GM21576 (cell line): Measurements from ENCODE around the gene TOR4A.

Experiments
- ATAC-seq: cut with Tn5 transposase; IDR thresholded peaks from one replicate; pipeline ENCODE4 v1.9.1; 2021; ENCODE audit warnings: mild to moderate bottlenecking, moderate library complexity; ENCODE audit not compliant: unreplicated experiment

Gene TOR4A

DNA sequence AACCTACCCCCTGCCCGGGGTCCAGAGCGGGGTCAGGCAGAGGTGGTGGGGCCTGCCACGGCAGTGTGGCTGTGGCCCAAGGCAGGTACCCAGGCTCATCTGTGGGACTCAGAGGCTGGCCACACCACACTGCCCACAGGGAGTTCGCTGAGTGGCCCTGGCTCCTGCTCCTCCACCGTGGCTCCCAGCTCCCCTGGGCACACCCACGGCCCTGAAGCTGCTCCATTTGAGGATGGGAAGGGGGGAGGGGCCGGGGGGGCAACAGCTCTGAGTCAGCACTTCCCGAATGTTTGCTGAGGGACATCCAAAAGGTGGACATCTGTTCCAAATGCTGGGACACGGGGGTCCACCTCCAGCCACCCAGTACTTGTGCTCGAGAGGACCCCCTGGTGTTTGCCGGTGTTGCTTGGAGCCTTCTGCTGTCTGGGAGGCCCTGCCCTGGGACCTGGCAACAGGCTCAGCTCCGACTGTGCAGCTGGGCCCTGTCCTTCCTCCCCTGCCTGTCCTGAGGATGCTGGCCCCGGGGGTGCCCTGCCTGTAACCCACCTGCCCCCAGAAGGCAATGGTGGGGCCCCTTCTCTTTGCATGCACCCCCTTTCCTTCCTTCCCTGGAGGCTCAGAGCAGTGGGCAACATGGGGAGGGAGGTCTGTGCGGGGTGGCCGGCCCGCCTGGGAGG is 27.0 kb downstream of the TOR4A start:
- no peak for ATAC-seq

DNA sequence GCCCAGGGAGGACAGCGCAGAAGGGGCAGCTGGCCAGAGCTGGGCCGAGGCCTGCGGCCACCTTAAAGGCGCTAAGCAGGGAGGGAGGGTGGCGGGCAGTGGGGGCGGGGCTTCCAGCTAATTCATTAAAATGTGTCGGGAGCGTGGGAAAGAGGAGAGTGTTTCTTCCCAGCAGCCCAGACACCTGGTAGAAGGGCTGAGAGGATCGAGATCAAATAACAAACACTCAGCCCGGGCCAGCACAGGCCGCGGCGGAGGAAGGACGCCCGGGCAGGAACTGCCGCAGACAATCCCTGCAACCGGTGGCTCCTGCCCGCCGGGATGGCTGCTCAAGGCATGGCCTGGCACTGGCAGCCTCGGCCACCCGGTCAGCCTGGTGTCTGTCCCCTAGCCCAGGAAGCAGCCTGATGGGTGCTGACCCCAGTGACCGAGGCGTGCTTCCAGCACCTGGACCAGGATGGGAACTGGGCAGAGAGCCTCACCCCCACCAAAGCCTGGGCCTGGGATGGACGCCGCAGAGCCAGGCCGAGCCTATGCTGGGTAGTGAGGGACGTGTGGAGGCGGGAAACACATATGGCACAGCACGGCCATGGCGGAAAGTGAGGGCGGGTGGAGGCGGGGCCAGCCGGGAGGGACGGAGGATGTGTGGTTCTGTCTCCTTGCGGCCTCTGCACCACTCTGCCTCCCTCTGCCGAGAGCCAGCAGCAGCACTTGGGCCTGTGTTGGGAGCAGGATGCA is 27.7 kb downstream of the TOR4A start:
- ATAC-seq = no peak

DNA sequence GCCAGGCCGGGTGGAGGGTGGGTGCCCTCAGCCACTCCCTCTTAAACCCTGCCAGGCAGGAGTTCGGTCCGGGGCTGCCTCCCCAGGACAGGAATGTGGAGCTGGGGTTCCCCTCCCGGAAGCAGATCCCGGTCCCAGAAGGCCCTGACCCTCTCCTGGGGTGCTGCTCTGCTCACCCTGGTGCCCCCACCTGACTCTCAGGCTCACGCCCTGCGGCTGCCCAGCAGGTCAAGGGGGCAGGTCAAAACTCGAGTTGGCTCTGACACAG is 28.2 kb downstream of the TOR4A start:
- no peak for ATAC-seq

DNA sequence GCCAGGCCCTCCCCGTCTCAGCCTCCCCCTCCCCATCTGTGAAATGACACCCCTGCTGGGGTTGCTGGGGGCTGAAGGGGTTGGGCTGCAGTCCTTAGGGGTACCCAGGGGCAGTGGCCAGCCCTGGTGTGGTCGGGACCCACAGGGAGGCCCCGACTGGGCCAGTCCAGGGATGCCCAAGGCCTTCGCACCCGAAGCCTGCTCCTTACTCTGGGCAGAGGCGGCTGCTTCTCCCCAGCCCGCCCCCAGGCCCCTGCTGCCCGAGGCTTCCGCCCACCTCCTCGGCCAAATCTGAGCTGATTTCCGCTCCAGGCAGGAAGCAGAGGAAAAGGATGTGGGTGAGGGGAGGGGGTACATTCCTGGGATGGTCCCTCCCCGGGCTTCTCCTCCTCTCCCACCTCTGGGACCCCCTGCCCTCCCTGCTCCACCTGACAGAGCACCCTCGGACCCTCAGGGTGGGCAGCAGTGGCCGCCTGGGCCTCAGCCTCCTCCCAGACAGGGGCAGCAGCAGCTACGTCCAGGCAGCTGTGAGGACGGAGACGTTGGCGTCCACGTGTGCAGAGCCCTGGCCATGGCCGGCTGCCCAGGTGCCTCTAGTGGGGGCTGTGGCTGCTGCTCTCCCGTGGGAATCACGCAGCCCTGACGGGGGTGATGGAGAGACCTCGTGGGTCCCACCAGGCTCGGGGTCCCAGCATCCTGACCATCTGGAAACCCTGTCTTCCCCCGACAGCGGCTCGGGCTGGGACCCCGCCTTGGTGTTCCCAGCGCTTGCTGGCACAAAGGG is 28.7 kb downstream of the TOR4A start:
- no peak for ATAC-seq

DNA sequence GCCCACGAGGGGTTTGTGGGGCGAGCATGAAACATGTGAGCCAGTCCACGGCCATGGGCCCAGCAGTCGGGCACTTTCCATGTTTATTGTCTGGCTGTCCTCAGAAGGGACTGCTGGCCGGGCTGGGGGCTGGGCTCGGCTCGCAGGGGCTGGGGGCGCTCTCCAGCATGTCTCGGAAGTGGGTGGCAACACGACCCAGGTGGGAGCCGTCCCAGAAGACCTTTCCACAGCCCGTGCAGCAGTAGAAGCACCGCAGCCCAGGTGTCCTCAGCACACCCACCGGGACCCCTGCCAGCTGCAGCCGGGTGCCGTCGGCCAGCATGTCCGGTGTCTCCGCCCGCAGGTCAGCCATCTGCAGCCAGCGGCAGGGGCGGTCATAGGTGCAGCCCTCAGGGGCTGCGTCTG is 29.3 kb downstream of the TOR4A start:
- ATAC-seq = no peak

DNA sequence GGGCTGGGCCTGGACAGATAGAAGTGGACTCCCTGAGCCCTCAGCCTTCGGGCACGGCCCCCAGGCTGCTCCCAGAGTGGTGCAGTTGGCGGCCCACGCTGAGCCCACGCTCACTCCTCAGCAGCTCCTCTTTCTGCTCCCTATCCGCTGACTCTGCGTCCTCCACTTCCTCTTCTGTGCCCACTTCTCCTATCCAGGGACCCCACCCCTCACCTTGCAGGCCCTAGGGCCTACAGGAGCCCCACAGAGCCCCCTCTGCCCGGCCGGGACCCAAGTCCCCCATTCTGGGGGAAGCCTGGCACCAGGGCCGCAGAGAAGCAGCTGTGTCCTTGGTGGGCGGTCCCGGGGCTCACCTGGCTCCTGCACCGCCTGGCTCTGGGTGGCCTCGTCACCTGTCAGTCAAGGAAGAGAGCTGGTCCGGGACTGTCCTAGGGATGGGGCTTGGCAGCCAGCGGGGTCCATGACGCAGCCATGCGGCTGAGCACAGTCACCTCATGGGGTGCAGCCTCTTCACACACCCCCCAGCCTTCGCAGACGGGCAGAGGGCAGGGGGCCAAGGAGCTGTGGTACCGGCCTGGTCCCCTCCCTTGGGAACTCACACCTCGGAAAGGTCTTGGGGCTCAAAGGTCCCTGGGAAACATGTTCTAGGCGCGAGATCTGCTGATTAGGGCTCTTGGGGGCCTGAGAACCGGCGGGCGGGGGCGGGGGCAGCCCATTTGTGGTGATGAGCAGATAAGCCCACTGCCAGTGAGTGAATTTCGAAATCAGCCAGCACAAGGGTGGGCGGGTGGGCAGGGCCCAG is 29.9 kb downstream of the TOR4A start:
- no peak for ATAC-seq

DNA sequence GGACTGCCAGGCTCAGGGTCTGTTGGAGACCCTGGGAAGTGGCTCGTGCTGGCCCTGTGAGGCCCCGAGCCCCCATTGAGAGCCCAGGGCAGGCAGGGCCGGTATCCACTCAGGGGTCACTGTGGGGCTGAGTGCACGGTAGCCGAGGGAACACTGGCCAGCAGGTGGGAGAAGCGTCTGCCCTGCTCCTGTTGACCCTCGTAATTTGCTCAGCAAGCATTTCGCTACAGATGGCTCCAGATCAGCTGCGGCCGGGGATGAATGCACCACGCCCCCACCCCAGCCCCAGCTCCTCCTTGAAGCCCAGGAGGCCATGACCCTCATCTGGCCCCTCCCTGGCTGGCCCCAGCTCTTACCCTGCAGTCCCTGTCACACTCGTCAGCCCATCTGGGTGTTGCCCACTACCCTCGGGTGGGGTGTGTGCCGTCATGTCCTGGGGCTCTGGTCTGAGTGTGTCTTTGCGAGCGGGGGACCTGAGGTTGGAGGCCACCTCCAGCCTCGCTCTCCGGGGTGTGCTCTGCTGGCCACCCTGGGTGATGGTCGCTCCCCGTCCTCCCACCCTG is 30.6 kb downstream of the TOR4A start:
- no peak for ATAC-seq

DNA sequence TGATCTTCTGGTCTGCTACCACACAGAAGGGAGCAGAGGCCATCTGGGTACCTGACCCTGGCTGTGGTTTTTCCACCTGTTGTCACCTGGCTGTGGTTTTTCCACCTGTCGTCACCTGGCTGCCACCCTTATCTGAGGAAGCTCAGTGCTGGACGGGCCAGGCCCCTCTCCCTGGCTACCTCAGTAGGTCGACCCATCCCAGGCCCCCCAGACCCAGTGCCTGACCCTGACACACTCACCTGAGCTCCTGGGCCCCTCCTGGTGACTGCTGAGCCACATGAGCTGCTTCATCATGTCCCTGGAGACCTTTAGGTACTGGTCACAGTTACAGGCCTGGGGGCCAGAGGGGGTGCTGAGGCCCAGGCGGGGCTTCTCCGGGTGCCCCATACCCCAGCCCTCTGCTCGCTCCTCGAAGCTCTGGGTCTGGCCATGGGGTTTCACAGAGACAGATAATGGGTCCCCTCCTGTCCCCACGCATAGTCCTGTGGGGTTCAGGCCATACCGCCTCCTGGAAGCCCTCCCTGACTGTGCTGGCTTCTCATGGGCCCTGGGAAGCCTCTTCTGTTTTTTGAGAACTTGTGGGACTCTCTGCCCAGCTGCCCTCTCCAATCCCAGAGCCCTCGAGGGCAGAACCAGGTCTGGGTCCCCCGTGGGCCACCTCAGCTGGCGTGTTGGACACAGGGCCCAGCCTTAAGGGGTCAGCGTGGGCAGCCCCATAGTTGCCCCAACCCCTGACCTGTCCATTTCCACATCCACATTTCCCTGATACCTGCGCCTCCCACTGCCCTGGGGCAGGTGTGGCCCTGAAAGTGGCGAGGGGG is 32.1 kb downstream of the TOR4A start:
- no peak for ATAC-seq

DNA sequence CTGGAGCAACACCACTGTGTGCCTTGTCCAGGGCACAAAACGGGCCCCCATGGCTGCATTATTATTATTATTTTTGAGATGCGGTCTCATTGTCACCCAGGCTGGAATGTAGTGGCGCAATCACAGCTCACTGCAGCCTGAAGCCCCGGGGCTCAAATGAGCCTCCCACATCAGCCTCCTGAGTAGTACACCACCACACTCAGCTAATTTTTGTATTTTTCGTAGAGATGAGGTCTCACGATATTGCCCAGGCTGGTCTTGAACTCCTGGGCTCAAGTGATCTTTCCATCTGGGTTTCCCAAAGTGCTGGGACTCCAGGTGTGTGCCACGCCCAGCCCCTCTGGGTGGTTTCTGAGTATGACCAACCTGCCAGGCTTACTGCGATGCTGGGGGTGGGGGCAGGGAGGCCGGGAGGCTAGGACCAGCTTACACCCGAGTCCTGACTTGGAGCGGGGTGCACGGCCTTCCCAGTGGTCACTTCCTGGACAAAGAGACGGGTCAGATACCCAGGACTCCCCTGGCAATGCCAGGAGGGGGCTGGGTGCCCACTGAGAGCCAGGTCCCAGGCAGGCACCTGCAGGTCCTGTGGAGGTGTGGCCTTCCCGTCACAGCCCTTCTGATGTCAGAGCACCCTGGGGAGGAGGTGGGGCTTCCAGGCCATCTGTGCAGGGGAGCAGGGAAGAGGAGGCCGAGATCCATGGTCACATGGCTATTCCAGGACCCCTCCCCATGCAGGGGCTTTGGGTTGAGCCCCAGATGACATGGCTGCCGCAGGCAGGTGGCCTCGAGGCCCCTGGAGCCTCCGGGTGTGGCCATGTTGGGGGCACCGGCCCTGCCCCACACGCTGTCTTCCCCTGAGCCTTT is 32.9 kb downstream of the TOR4A start:
- no peak for ATAC-seq

DNA sequence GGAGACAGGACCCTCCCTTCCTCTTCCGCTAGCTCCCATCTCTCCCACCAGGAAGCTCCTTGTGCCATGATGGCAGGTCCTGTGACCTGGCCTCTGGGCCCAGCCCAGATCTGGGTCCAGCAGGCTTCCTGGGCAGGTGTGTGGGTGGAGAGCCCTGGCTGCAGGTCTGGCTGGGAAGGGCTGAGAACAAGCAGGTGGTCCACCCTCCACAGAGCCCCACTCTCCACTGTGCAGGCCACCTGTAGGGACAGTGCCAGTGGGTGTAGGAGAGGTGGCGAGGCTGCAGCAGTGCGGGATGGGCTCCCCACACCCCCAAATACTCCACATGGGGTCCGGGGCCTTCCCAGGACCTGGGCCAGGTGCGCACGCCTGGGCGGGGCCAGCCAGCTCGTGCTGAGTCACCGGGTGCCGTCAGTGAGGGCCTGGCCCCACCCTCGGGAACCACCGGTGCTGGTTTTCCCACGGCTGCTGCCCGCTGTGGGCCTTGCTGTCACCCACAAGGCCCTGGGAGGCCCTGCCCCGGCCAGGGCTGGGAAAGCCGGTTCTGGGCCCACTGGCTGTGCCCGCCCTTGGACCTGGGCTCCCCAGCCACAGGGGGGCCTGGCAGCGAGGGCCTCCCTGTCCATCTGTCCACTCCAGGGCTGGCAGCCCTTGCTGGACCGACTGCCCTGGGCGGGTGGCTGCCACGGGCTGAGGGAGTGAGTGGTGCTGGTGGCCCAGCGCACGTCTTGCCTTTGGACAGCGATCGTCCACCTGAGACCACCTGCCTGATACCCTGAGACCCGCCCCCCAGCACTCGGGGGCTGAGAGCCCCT is 33.9 kb downstream of the TOR4A start:
- no peak for ATAC-seq

DNA sequence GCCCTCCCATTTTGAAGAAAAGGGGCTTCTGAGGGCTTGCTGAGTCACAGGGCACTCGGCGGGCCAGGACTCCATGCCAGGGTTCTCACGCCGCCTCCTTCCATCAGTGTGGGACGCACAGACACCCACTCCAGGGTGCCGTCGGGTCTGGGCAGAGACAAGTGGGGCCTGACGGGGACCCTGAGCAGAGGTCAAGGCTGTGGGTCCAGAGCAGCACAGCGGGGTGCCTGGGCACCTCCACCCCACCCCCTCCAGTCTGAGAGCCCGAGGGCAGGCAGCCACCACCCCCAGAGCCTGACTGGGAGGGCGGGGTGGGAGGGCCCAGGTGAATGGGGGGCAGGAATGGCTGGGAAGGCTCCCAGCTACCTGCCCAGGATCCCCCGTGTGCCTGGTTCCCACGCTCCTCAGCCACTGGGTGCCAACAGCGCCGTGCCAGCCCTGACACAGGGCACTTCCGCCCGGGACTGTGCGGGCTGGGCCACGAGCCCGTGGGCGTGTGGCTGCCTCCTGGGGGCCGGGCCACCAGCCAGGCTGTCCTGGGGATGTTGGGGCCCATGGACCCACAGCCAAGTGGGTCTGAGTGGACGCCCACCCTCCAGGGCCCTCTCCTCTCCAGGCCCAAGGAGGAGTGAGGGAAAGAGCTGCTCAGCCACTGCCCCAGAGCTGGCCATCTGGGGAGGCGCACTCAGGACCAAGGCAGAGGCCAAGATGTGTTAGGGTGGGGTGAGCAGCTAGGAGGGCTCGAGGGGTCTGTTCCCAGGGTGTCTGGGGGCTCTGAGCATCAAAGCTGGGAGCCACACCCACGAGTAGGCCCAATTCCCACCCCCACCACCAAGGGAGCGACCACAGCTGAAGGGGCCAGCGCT is 34.7 kb downstream of the TOR4A start:
- ATAC-seq = no peak

DNA sequence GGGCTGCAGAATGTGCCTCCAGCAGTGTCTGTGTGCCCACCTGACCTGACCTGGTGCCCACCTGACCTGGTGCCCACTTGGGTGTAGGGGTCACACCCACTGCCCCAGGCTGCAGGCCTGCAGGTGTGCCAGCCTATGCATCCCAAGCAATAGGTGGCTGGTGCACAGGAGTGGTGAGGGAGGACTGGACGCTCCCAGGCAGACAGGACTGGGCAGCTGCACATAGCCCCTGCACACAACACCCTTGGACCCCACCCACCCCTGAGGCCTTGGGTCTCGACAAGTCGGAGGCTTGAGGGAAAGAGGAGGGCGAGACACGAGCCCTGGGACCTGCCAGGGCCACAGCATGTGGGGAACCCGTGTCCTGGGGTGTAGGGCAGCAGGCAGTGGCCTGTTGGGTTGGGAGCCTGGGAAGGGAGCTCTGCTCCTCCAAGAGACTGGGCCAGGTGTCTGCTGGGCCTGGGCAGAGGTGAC is 35.4 kb downstream of the TOR4A start:
- ATAC-seq = no peak

DNA sequence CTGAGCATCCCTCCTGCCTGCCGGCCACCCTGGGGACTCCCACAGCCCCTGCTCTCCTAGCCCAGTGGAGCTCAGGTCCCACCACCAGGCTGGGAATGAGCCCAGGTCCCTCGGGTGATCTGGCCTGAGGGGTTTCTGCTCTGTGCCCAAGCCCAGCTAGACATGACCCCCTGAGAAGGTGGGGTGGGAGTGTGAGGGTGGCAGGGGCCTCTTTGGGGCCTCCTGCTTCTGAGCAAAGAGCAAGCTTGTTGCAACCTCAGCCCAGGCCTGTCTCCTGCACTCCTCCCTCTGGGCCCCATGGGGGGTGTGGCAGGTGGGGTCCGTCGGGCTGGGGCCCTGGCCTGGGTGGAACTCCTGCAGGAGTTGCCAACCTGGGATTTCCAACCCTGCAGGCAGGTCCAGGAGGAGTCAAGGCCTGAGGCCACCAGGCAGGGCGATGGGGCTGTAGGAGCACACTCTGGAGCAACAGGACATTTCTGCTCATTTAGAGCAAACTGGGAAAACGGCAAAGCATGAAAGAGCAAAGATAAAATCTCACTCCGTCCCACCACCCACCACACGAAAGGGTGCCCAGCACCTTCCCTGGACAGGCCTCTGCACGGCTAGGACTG is 35.9 kb downstream of the TOR4A start:
- ATAC-seq = no peak

DNA sequence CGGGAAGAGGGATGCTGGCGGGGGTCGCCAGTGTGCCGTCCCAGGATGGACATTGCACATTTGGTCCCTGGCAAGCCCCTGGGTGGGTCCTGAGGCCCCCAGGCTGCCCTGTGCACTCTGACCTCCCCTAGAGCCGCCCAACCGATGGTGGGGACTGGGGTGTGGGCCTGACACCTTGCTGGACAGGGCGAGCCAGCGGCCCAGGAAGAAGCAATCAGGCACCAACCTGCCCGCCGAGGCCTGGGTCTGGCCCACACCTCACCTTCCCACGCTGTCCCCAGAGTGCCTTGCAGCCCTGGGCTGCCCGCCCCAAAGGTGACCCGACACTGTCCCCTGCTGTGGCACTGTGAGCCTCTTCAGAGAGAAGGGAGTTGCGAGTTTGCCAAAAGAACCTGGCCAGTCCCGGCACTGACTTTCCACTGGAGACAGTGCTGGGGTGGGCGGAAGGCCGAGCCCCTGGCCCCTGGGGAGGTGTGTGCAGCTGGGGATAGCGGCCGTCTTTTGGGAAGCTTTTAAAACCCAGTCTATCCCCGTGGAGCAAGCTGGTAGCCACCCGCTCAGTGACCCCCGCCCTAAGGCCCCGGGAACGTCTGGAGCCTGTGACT is 36.5 kb downstream of the TOR4A start:
- no peak for ATAC-seq

DNA sequence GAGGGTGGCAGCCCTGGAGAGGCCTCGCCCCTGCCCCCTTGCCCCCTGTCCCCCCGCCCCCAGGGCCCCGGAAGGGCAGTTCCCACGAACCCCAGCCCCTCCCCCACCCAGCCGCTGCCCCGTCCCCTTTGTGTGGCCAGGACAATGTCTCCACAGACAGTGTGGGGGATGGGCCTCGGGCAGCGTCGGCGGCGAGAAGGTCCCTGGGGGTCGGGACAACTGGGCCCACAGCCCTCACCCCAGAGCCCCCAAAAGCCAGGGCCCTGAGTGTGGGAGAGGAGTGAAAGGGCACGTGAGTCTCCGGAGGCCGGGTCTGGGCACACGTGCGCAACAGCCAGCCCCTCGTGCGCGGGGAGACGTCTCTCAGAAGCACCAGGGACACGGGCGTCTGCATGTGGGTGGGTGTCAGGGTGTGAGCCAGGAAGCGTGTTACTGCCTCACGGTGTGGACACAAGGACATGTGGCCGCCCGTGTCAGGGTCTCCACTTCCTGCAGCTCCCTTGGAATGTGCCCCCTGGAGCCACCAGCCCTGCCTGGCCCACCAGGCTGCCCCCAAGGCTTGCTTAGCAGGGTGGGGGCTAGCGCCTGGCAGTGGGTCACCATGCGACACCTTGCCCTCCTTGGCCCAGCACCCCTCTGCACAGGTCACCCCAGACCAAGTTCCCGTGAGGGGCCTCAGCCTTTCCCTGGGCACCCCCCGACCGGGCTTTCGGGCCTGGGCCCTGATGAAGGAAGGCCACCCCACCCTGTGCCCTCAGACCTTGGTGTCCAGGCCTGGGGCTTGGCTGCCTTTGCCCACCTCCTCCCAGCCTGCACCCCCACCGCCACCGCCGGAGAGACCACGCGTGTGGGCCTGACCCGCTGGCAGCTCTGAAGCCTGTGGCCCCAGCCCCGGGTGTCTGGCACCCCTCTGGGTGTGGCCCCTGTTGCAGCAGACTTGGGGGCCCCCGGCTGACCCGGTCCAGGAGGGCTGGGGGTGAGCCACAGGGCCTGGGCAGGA is 37.3 kb downstream of the TOR4A start:
- no peak for ATAC-seq
